ENCODE data around the gene MAPK10.

DNA sequence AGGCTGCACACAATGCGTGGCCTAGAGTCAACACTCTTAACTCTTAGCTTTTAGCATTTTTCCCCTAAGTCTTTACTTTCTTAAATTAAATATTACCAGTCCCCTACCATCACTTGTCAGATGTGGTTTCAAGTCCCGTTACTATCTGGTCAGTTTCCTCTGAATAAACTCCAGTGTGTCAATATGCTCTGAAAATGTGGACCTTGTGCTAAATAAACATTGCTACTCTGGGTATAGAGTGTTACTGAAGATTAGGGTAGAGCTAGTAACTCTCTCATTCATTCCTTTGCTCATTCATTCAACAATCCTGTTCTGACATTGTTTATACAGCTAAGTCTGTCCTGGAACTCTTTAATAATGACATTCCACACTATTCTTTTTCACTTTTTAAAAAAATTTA, 251.0 kb downstream of the MAPK10 start:
- TF ChIP-seq, protein P1, sequence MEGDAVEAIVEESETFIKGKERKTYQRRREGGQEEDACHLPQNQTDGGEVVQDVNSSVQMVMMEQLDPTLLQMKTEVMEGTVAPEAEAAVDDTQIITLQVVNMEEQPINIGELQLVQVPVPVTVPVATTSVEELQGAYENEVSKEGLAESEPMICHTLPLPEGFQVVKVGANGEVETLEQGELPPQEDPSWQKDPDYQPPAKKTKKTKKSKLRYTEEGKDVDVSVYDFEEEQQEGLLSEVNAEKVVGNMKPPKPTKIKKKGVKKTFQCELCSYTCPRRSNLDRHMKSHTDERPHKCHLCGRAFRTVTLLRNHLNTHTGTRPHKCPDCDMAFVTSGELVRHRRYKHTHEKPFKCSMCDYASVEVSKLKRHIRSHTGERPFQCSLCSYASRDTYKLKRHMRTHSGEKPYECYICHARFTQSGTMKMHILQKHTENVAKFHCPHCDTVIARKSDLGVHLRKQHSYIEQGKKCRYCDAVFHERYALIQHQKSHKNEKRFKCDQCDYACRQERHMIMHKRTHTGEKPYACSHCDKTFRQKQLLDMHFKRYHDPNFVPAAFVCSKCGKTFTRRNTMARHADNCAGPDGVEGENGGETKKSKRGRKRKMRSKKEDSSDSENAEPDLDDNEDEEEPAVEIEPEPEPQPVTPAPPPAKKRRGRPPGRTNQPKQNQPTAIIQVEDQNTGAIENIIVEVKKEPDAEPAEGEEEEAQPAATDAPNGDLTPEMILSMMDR (IDR thresholded peaks at IDR 0.05): no peak
- no peak for TF ChIP-seq ZFX (IDR thresholded peaks at IDR 0.05; ENCODE audit: borderline replicate concordance)

Data from 22Rv1 (cell line).